Gastrocnemius medialis (tissue), 4 donors: ENCODE measurements around the gene GPR37L1. TPM values are rescaled to one million over a fixed set of nuclear protein-coding genes. Genes with fewer than 3 reads are reported as not detected.

Source experiments
- ATAC-seq, 2 donors: fragments of 150-250 bp; one replicate each; pipeline ENCODE4 v1.9.1; 2016
- DNase-seq, 2 donors: peaks; one replicate each; pipeline ENCODE4 v3.0.0-alpha.2; 2019
- H3K27ac ChIP-seq, 4 donors: fragments of 200-600 bp; sonication (generic); 1 replicate in 1 of 4; 2 replicates in 3 of 4; pipeline ENCODE4 v1.5.1; 2016 to 2018; ENCODE audit warnings: mild to moderate bottlenecking in 2 of 4, moderate library complexity in 1 of 4
- H3K27me3 ChIP-seq, 3 donors: fragments of 200-600 bp; sonication (generic) in 2 of 3; 1 replicate in 1 of 3; 2 replicates in 2 of 3; pipeline versions ENCODE4 v1.5.1 to v1.6.0; 2016 to 2019; ENCODE audit warnings: mild to moderate bottlenecking in 1 of 3, moderate library complexity in 1 of 3
- H3K36me3 ChIP-seq, 2 donors: fragments of 200-600 bp; sonication (generic) in 1 of 2; one replicate each; pipeline ENCODE4 v1.5.1; 2017 to 2018
- H3K4me1 ChIP-seq, 2 donors: fragments of 200-600 bp; sonication (generic) in 1 of 2; one replicate each; pipeline ENCODE4 v1.5.1; 2016 to 2017; ENCODE audit warnings: mild to moderate bottlenecking in 2 of 2
- H3K4me3 ChIP-seq, 4 donors: fragments of 200-600 bp; sonication (generic) in 3 of 4; 1 replicate in 1 of 4; 2 replicates in 3 of 4; pipeline ENCODE4 v1.5.1; 2016 to 2019; ENCODE audit warnings: mild to moderate bottlenecking in 2 of 4
- H3K9me3 ChIP-seq, 3 donors: fragments of 200-600 bp; sonication (generic) in 2 of 3; 1 replicate in 1 of 3; 2 replicates in 2 of 3; pipeline ENCODE4 v1.5.1; 2016 to 2019
- CTCF ChIP-seq, 5 experiments: fragments of 450-650 bp in 3 of 5; fragments of 200-600 bp in 2 of 5; sonication (generic) in 2 of 5; IDR thresholded peaks in 4 of 5; conservative IDR thresholded peaks in 1 of 5; 1 replicate in 4 of 5; 2 replicates in 1 of 5; pipeline ENCODE4 v1.5.1; 2016 to 2019; ENCODE audit warnings: antibody characterized with exemption in 5 of 5, mild to moderate bottlenecking in 3 of 5, moderate library complexity in 3 of 5
- POLR2A ChIP-seq, 2 donors: fragments of 450-650 bp; IDR thresholded peaks; one replicate each; pipeline ENCODE4 v1.6.1; 2017; ENCODE audit warnings: antibody characterized with exemption in 2 of 2, mild to moderate bottlenecking in 2 of 2, moderate library complexity in 2 of 2
- in situ Hi-C, 4 donors: fragments of 200-750 bp; cut with MboI; loops; one replicate each; pipeline versions ENCODE4 v1.15.0 to v1.8.0; 2017; ENCODE audit warnings: low sequenced_read_pairs in 4 of 4
- intact Hi-C: fragments of 100-400 bp; cut with DNase I; formaldehyde crosslinking; loops from one replicate; pipeline ENCODE4 v1.15.1; 2023; ENCODE audit warnings: low total_unique reads
- total RNA-seq, 4 donors: library from RNA; depleted of rRNA; stranded (reverse); fragments of >200 nt; gene quantifications; one replicate each; pipeline versions ENCODE4 v1.1.0 to v1.2.3, GENCODE V29; 2016

The GPR37L1 gene
- total RNA-seq, 4 donors from 2014 or later: 0.04 to 0.10 TPM; not detected in 2

DNA sequence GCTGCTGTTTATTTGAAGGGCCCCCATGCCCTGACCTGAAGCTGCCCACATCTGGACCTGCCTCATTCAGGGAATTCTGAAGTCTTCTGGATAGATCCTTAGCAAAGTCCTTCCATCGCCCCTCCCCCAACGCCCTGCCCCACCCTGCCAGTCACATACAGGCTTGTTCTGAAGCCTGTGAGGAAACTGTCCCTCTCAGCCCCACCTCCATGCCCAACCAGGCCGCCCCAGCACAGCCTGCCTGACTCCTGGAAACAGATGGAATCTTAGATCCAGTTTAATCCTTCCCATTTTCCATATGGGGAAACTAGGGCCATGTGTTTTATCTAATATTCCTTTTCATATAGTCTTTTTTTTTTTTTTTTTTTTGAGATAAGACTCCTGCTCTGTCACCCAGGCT lies 44.5 kb upstream of the GPR37L1 start:
- DNase-seq: no peak
- H3K4me3 ChIP-seq: no peak overlapping the region
- no peaks in the 10 kb centered on the region for H3K9me3 ChIP-seq
- no peaks in the 10 kb centered on the region for H3K4me1 ChIP-seq
- no peak for TF ChIP-seq POLR2A (IDR thresholded peaks at IDR 0.05)
- no peak for TF ChIP-seq CTCF (IDR thresholded peaks at IDR 0.05 in 4 of 5, conservative IDR thresholded peaks at IDR 0.05 in 1 of 5)
- intact Hi-C loops: no loop called here
- ATAC-seq: no peak
- in situ Hi-C loops: no loop called here
- H3K36me3 ChIP-seq: no peaks in the 10 kb centered on the region
- no peaks in the 10 kb centered on the region for H3K27me3 ChIP-seq
- no peak overlapping the region for H3K27ac ChIP-seq

DNA sequence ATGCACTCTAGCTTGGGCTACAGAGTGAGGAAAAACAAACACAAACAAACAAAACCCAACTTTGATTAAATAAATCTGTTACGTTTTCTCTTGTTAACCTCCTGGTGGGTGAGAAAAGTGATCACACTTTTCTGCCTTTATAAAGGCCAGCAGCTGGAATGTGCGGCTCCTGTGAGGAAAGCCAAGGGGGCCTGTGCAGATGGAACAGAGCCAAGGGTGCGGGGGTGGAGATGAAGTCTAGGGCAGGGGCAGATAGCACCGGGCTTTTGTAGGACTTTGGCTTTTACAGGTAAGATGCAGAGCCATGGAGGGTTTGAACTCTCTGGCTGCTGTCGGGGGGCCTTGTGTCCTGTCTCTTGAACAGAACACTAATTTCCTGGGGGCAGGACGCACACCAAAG lies 40.7 kb upstream of the GPR37L1 start:
- no peak for ATAC-seq
- Histone ChIP-seq H3K36me3 (no peaks in the 10 kb centered on the region), H3K9me3 (no peaks in the 10 kb centered on the region), H3K27ac (no peak overlapping the region), H3K4me3 (no peak overlapping the region), H3K4me1 (no peaks in the 10 kb centered on the region), H3K27me3 (no peaks in the 10 kb centered on the region)
- intact Hi-C loops: no loop called here
- no peak for TF ChIP-seq POLR2A (IDR thresholded peaks at IDR 0.05)
- TF ChIP-seq CTCF (IDR thresholded peaks at IDR 0.05 in 4 of 5, conservative IDR thresholded peaks at IDR 0.05 in 1 of 5): no peak
- in situ Hi-C loops: no loop called here
- no peak for DNase-seq

DNA sequence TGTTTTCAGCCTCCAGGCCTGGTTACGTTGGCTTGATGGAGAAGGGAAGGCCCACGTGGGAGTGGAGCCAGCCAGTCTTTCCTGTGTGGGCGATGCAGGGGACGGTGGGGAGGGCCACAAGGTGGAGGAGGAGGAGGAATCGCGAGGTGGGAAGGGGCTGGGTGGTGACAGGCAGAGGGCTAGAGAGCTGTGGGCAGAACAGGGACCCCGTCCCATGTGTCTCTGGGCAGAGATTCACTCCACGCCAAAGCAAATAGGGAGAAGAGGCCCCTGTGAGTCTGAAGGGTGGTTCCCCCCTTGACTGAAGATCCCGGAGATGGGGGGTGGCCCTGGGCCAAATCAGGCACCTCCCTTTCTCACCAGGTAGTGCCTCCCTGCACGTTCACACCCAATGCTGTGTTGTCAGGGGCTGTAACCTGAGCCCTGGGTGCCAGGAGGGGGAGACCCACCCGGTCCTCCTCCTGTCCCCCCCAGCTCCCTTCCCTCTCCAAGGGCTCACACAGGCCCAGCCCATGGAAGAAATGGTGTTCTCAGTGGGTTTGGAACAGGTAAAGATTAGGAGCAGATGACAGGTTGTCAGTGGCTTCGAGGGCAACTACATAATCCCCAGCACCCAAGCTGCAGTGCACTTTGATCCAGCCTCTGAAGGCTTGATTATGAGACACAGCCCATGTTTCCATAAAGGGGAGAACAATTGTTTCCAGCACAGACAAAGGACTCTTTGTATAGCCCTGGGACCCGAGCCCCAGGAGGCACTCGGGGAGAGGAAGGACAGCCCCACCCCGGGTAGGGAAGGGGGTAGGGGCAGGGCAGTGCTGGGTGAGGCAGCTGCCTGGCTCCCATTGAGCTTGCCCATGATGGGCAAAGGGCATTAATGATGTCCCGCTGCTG lies 37.7 kb upstream of the GPR37L1 start:
- ATAC-seq (no peak), DNase-seq (no peak)
- Histone ChIP-seq H3K4me1 (no peaks in the 10 kb centered on the region), H3K27me3 (no peaks in the 10 kb centered on the region), H3K4me3 (no peak overlapping the region), H3K27ac (no peak overlapping the region), H3K9me3 (no peaks in the 10 kb centered on the region), H3K36me3 (no peaks in the 10 kb centered on the region)
- TF ChIP-seq POLR2A (IDR thresholded peaks at IDR 0.05): no peak
- no peak for TF ChIP-seq CTCF (IDR thresholded peaks at IDR 0.05 in 4 of 5, conservative IDR thresholded peaks at IDR 0.05 in 1 of 5)
- in situ Hi-C loops (no loop called here), intact Hi-C loops (no loop called here)

DNA sequence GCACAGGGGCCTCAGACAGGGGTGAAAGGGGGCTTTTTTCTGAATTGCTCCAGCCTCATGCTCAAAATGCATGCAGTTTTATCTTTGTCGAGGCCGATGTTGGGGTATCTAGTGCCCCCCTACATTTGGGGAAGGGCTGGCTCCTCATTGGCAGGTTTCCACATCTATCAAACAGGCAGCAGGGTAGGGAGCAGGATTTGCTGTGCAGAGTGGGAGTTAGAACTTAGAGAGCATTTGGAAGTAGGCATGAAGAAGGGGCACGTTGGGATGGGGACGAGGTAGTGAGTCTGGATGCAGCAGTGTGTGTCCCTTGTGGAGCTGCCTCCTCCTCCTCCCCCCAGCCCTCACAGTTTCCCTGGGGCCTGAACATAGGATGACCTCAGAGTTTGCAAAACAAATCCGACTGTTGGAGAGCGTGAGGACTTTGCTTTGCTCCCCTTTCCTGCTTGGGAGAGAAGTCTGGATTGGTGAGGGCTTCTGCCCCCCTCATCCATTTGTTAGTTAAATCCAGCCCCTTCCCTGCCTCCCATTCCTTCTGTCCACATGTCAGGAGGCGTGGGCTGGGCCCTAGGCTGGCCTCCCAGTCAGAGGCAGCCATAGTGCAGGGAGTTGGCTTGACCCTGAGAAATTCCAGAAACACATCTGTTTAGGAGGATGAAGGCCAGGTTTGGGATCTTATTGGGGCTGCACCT lies 36.9 kb upstream of the GPR37L1 start:
- DNase-seq (no peak), ATAC-seq (no peak)
- H3K36me3 ChIP-seq: no peaks in the 10 kb centered on the region
- H3K9me3 ChIP-seq: no peaks in the 10 kb centered on the region
- TF ChIP-seq CTCF (IDR thresholded peaks at IDR 0.05 in 4 of 5, conservative IDR thresholded peaks at IDR 0.05 in 1 of 5): no peak
- no peak for TF ChIP-seq POLR2A (IDR thresholded peaks at IDR 0.05)
- no peak overlapping the region for H3K4me3 ChIP-seq
- H3K27me3 ChIP-seq: no peaks in the 10 kb centered on the region
- intact Hi-C loops (no loop called here), in situ Hi-C loops (no loop called here)
- H3K27ac ChIP-seq: no peak overlapping the region
- no peaks in the 10 kb centered on the region for H3K4me1 ChIP-seq
